ENCODE results near the gene ZCRB1.
"Not testable (repeated sequence)": the region's sequence is repeated elsewhere in the genome, so short reads cannot be mapped to it uniquely, and the experiment has no call there.

DNA sequence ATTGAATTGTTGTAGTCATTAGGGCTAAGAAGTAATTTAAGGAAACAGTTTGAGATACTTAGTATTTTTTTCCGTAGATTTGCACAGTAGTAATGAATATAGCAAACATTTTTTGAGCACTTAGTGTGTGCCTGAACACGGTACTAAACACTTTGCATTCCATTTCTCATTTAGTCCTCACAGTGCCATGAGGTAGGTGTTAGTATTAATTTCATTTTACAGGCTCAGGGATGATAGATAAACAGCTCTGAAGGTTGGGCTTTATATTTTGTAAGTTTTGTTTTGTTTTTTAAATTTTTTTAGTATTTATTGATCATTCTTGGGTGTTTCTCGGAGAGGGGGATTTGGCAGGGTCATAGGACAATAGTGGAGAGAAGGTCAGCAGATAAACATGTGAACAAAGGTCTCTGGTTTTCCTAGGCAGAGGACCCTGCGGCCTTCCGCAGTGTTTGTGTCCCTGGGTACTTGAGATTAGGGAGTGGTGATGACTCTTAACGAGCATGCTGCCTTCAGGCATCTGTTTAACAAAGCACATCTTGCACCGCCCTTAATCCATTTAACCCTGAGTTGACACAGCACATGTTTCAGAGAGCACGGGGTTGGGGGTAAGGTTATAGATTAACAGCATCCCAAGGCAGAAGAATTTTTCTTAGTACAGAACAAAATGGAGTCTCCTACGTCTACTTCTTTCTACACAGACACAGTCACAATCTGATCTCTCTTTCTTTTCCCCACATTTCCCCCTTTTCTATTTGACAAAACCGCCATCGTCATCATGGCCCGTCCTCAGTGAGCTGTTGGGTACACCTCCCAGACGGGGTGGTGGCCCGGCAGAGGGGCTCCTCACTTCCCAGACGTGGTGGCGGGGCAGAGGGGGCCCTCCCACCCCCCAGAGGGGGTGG, 23.5 kb upstream of the ZCRB1 start:
- not testable (repeated sequence) for TF ChIP-seq CTCF (IDR thresholded peaks at IDR 0.05); ZFX (IDR thresholded peaks at IDR 0.05; ENCODE audit: borderline replicate concordance)
